Measurements from ENCODE around the gene KRTAP5-3.
"Not testable (repeated sequence)": the region's sequence is repeated elsewhere in the genome, so short reads cannot be mapped to it uniquely, and the experiment has no call there.

The KRTAP5-3 gene

DNA sequence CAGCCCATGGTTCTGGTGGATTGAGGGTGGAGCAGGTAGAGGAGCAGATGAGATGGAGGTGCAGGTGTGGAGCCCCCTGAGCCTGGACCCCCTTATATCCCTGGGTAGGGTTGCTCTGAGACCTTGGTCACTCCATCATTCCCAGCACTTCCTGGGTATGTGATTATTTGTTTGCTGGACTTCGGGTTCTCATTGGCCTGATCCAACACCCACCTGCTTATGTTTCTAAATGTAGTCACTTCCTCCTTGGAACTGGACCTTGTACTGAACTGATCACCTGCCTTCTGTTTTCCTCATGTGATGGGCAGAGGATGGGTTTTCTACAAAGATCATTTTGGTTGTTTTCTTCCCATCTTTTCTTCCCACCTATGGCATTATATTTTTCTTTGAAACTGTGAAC is 13.8 kb upstream of the KRTAP5-3 start, which contains the start of gene KRTAP5-4:
KRTAP5-4 (minus strand) TSS at position 53 of the 400 bp plus-strand sequence; CDS start at position 8, 45 bp downstream.
- no peak for DNase-seq (ENCODE audit: extremely low read depth in 1 of 2, low read depth in 1 of 2)

DNA sequence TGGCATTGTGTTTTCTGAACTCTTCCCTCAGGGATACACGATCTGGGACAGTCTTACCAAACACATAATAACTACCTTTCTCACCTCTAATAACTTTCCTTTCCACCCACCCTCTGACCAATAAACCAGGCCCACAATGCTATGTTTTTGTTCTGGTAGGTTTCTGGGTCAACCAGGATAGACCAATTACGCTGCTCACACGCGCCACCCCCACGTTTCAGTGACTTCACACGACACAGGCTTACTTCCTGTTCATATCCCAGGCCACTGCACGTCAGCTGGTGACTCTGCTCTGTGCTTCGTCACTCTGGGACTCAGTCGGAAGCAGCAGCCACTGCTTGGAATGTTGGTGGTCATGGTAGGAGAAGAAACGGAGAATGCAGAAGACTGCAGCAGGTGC is 11.2 kb upstream of the KRTAP5-3 start:
- no peak for DNase-seq (ENCODE audit: extremely low read depth in 1 of 2, low read depth in 1 of 2)

DNA sequence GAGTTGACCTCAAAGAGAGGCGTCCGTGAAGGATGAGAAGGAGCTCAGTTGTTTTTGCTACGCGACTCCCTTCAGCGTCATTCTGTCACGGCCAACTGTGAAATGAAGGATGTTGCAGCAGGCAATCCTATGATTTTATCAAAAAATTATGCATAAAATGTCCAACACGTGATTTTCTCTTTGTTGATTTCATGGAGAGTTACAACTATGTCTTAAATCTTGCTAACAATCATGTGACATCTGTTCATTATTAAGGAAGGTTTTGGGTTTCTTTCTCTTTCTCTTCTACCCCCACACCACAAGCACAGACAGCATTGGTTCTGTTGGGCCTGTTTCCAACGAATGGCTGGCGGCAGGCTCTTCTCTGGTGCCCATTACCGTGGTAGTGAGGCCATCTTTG is 10.0 kb upstream of the KRTAP5-3 start:
- DNase-seq (ENCODE audit: extremely low read depth in 1 of 2, low read depth in 1 of 2): no peak

DNA sequence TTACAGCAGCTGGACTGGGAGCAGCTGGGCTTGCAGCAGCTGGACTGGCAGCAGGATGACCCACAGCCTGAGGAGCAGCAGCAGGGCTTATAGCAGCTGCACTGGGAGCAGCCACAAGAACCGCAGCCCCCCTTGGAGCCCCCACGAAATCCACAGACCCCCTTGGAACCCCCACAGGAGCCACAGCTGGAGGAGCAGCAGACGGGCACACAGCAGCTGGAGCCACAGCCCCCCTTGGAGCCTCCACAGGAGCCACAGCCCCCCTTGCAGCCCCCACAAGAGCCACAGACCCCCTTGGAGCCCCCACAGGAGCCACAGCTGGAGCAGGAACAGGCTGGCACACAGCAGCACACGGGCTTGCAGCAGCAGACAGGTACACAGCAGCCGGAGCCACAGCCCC is 362 bp downstream of the KRTAP5-3 start:
- not testable (repeated sequence) for DNase-seq (ENCODE audit: extremely low read depth in 1 of 2, low read depth in 1 of 2)

DNA sequence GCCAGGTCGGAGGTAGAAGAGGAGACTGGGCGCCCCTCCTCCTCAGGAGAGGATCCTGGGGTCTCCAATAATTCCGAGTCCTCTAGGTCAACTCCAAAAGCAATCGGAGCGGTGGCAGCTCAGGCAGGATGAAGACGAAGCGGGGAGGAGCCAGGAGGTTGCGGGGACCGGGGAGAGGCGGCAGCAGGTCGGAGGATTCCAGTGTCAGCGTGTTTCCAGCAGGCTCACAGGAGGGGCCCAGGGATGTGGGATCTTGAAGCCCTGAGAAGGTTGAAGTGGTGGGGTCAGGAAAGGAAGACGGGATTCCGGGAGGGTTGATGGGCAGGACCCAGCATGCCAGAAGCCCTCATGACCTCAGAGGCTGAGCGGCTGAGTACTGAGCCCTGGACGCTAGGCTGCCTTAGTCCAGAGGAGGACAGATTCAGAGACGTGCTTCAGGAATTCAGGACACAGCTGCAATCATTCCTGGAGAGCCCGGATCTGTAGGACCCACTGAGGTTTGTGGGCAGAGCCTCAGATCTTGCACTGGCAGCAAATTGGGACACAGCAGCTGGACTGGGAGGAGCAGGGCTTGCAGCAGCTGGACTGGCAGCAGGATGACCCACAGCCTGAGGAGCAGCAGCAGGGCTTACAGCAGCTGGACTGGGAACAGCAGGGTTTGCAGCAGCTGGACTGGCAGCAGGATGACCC is 962 bp downstream of the KRTAP5-3 start:
- not testable (repeated sequence) for DNase-seq (ENCODE audit: extremely low read depth in 1 of 2, low read depth in 1 of 2)

DNA sequence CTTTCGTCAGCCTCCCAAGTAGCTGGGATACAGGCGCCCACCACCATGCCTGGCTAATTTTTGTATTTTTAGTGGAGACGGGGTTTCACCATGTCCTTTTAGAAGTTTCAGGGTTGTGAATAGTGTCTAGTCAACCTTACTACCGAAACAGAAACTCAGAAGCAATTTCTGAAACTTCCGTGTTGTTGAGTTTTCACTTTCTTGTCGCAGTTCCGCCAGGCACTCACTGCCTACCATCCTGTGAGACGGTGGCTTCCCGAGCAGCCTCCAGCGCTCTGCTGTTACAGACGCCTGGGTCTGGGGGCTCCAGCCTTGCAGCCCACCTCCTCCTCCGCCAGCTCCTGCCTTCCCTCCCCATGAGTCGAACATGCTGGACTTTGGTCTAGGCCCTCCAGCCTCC is 2.3 kb downstream of the KRTAP5-3 start:
- DNase-seq (ENCODE audit: extremely low read depth in 1 of 2, low read depth in 1 of 2): not testable (repeated sequence)

DNA sequence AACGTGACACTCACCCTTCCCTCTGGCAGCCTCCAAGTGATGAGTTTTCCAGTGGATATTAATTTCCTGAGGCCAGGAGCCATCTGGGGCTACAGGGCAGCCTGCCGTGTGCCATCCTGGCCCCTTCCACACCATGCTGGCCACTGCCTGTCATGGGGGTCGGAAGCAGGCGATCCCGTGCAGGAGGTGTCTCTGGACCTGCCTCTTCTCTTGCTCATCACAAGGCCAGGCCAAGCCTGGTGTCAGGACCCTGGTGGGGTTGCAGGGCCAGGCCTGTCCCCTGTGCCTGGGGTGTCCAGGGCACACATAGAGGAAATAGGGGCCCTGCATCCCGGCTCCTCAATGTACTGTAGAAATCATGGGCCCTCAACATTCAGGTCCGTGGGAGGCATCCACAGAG is 3.6 kb downstream of the KRTAP5-3 start:
- no peak for DNase-seq (ENCODE audit: extremely low read depth in 1 of 2, low read depth in 1 of 2)

DNA sequence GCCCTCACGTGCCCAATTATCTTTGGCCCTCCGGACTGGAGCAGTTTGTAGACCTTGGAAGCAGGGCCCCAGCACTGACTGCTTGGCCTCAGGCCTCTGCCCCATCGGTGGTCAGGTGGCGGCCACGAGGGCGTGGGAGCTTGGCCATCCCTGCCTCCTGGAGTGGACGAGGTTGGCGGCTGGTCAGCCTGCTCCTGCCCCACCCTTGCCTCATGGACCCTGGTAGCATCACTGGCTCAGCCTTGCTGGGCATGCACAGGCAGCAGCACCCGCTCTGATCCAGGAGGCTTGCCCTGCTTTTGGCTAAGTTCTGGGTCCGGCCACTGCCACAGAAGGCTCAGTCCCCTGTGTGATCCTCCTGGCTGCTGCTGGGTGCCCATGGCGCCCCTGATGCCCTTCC is 4.1 kb downstream of the KRTAP5-3 start:
- no peak for DNase-seq (ENCODE audit: extremely low read depth in 1 of 2, low read depth in 1 of 2)

DNA sequence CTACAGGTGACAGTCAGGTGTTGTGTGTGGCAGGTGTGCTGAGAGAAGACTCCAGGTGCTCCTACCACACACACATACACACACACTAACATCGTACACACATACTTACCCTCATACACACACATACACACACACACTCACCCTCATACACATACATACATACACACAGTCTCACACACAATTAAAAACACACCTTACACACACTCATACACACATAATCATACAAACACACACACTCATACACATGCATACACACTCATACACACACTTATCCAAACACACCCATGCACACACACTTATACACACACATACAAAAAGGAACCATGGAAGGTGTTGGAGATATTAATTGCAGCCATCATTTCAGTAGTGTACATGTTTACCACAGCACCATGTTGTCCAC is 4.6 kb downstream of the KRTAP5-3 start:
- DNase-seq (ENCODE audit: extremely low read depth in 1 of 2, low read depth in 1 of 2): no peak

DNA sequence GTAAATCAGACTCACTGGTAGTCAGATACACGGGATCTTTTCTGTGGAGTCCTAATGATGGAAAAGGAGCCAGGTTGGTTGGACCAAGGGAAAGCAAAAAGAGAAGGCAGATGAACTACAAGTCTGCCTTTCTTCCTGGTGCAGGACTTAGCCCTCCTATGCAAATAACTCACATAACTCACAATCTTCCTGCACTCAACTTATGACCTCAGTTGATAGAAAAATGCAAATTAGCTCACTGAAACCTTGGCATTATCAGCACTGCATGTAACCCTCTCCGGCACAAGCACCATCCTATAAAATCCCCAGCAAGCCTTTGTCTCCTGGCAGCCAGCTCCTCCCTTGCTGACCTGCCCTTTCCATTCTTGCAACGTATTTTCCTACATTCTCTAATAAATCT is 6.6 kb downstream of the KRTAP5-3 start:
- not testable (repeated sequence) for DNase-seq (ENCODE audit: extremely low read depth in 1 of 2, low read depth in 1 of 2)

DNA sequence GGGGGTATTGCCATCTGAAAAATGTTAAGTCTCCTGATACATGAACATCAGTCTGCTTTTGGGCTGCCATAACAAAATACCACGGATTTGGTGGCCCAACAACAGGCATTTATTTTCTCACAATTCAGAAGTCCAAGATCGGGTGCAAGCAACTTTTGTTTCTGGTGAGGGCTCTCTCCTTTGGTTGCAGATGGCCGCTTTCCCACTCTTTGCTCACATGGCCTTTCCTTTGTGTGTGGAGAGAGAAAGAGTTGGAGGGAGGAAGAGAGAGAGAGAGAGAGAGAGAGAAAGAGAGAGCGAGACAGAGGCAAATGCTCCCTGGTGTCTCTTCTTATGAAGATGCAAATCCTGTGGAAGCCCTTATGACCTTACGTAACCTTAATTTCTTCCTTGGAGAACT is 7.6 kb downstream of the KRTAP5-3 start:
- no peak for DNase-seq (ENCODE audit: extremely low read depth in 1 of 2, low read depth in 1 of 2)

DNA sequence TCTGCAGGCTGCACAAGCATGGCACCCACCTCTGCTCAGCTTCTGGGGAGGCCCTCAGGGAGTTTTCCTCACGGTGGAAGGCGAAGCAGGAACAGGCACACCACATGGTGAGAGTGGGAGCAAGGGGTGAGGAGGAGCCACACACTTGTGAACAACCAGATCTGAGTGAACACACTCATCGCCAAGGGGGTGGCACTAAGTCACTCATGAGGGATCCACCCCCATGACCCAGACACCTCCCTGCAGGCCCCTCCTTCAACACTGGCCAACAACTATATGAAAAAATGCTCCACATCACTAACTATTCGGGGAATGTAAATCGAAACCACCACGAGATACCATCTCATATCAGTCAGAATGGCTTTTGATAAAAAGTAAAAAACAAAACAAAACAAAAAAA is 9.4 kb downstream of the KRTAP5-3 start:
- DNase-seq (ENCODE audit: extremely low read depth in 1 of 2, low read depth in 1 of 2): no peak

DNA sequence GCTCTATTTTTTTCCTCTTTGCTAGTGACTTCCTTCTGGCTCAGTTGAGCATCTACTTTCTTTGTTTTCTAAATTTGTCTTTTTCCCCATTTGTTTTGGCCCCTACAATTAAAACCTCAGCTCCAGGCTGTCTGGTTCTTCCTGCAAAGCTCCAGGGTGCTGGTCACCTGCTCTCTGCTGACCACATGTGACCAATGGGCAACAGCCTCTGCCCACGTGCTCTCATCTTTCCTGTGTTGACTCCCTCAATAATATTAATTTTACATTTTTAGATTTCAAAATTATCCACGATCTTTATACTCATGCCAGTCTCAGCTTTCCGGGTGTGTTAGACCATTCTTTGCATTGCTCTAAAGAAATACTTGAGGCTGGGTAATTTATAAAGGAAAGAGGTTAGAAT is 9.9 kb downstream of the KRTAP5-3 start:
- DNase-seq (ENCODE audit: extremely low read depth in 1 of 2, low read depth in 1 of 2): not testable (repeated sequence)

DNA sequence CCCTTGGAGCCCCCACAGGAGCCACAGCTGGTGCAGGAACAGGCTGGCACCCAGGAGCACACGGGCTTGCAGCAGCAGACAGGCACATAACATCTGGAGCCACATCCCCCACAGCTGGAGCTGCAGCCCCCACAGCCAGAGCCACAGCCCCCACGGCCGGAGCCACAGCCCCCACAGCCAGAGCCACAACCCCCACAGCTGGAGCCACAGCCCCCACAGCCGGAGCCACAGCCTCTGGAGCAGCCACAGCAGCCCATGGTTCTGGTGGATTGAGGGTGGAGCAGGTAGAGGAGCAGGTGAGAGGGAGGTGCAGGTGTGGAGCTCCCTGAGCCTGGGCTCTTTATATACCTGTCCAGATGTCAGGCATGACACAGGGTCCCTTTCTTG is 10.3 kb downstream of the KRTAP5-3 start, which contains the start of gene KRTAP5-2:
KRTAP5-2 (minus strand) TSS at position 301 of the 387 bp plus-strand sequence; CDS start at position 257, 44 bp downstream.
- DNase-seq (ENCODE audit: extremely low read depth in 1 of 2, low read depth in 1 of 2): no peak

DNA sequence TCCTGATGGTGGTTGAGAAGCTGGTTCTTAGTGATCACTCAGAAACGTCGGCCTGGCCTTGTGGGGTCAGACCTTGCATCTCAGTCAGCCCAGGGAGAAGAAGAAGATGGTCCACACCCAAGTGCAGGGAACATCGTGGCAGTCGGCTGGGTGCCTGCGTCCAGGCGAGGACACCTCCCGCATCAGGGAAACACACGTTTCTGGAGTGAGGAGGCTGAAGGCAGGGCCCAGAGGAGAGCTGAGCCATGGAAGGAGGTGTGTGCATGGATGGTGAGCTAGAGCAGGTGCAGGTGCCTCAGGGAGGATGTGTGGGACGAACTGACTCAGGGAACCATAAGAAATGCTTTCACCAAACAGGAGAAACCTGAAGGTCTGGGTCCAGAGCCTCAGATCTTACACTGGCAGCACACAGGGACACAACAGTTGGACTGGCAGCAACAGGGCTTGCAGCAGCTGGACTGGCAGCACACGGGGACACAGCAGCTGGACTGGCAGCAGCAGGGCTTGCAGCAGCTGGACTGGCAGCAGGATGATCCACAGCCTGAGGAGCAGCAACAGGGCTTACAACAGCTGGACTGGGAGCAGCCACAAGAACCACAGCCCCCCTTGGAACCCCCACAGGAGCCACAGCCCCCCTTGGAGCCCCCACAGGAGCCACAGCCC is 10.8 kb downstream of the KRTAP5-3 start:
- no peak for DNase-seq (ENCODE audit: extremely low read depth in 1 of 2, low read depth in 1 of 2)

DNA sequence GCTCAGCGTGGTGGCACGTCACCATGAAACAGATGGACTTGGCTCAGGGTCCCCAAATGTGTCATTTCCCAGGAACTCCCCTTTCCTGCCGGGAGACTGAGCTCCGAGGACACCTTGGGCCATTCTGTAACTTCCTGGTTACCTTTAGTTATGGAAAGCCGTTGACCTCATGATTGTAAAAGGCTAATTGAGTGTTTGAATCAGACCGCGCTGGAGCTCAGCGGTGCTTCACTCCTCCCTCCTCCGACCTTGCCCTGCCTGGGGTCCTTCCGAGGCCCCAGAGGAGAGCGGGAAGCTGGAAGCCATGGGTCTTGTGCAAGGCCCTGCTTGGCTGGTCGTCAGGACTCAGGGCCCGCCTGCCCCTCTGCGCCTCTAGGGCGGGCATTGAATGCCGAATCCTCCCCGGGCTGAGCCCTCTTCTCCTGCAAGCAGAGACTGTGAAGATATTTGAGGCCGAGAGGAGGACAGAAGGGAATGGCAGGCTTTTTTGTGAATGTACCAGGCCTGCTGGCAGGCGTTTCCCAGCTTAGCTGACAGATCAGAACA is 11.6 kb downstream of the KRTAP5-3 start:
- not testable (repeated sequence) for DNase-seq (ENCODE audit: extremely low read depth in 1 of 2, low read depth in 1 of 2)

DNA sequence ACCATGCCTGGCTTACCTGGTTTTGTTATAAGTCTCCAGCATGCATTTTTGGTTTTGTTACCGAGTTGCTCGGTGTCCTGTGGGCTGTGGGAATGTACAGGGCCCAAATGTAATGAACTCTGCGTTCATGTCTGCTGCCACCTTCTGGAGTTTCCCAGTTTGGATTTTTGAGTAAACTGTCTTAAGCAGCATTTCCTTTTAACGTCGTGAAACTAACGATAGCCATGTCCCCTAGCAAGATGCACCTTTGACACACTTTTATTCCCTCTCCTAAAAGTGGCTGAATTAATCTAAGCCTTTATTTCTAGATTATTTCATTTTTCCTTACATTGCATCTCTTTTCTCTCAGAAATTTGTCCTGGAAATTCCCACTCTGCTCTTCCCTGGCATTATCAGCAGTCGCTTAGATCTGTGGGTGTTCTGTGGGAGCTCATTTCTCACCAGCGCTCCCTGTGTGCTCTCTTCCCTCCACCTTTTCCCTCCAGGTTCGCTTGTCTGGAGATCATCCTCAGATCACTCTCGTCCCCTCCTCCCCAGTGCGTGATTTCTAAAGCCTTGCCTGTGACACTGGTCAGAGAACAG is 12.2 kb downstream of the KRTAP5-3 start:
- DNase-seq (ENCODE audit: extremely low read depth in 1 of 2, low read depth in 1 of 2): not testable (repeated sequence)

DNA sequence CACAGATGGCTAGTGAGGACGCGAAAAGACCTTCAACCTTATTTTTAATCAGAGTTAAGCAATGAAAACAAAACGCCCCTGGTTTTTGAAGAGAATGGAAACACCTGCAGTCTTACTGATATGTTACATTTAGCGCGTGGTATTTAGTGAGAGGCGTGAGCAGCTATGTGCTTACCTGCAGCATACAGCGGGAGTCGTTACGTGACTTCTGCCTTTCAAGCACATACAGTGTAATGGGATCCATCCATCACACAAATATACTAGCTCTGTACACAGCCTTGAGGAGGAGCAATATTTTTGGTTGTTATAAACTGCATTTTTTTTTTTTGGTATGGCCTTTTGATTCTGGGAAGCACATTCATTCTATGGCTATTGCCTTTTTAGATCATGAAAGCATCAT is 15.6 kb downstream of the KRTAP5-3 start:
- DNase-seq (ENCODE audit: extremely low read depth in 1 of 2, low read depth in 1 of 2): no peak

DNA sequence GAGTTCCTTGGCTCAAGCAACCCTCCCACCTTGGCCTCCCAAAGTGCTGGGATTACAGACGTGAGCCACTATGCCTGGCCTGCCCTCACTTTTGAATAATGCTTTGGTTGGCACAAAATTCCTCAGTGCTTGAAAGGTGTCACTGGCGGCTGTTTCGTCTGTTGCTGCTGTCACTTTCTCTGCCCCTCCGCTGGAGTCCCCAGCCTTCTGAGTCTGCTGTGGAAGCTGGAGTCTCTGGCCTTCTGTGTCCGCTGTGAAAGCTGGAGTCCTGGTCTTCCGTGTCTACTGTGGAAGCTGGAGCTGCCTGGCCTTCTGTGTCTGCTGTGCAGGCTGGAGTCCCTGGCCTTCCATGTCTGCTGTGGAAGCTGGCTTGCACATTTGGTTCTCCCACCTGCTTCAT is 18.3 kb downstream of the KRTAP5-3 start:
- DNase-seq (ENCODE audit: extremely low read depth in 1 of 2, low read depth in 1 of 2): no peak

DNA sequence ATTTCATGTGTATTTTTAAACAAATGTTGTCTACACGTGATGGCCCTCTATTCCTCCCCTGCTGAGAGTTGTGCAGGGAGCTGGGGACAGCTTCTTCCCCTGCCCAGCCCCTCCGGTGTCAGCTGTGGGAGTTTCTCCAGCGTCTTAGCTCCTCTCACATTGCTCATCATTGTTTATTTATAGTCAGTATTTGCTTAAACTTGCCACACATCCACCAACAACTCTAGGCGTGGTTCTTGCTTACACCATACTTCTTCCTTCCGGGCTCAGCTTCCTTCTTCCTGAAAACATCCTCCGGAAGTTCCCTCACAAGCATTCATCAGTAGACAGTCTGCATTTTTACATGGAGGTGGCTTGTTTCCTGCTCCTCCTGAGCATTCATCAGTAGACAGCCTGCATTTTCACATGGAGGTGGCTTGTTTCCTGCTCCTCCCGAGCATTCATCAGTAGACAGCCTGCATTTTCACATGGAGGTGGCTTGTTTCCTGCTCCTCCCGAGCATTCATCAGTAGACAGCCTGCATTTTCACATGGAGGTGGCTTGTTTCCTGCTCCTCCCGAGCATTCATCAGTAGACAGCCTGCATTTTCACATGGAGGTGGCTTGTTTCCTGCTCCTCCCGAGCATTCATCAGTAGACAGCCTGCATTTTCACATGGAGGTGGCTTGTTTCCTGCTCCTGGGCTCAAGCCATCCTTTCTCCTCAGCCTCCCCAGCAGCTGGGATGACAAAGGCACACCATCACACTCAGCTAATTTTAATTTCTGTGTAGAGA is 18.9 kb downstream of the KRTAP5-3 start:
- DNase-seq (ENCODE audit: extremely low read depth in 1 of 2, low read depth in 1 of 2): not testable (repeated sequence)

DNA sequence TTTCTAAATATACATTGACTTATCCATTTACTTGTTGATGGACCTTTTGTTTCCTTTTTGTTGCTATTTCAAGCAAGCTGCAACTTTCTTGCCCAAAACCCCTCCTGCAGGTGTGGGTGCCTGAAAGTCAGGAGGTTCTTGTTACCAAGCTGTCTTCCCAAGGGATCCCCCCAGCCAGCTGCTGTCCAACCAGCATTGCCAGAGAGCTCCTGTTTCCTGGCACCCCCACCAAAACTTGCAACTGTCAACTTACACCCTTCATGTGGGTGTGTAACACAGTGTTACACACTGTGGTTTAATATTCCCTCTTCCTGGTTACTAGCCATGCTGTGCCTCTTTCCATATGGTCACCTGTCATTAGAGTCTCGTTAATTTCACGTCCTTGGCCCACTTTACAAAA is 21.6 kb downstream of the KRTAP5-3 start:
- DNase-seq (ENCODE audit: extremely low read depth in 1 of 2, low read depth in 1 of 2): no peak
